CD8-positive, alpha-beta memory T cell (primary cell): ENCODE results near the gene SLC6A9. TPM values are rescaled to one million over a fixed set of nuclear protein-coding genes. Genes with fewer than 3 reads are reported as not detected.

ENCODE experiments used
- CTCF ChIA-PET: fragments of 350-600 bp; sonication (Branson Sonifier 250); formaldehyde crosslinking; loops from one replicate; lab custom pipeline; 2021; ENCODE audit warnings: antibody characterized with exemption; lab: Charles Lee
- POLR2A ChIA-PET: fragments of 350-600 bp; sonication (Branson Sonifier 250); formaldehyde crosslinking; loops from one replicate; lab custom pipeline; 2021; ENCODE audit warnings: antibody characterized with exemption; lab: Charles Lee
- DNase-seq, 5 donors: peaks; one replicate each; pipeline versions ENCODE4 v3.0.0 to v3.0.0-alpha.2; 2020 to 2022; ENCODE audit warnings: mixed read lengths in 1 of 5
- H3K27ac ChIP-seq: one replicate; pipeline ENCODE4 v1.7.0; 2013; ENCODE audit warnings: low read depth, mild to moderate bottlenecking, low read length, moderate library complexity
- H3K27me3 ChIP-seq: 2 replicates; pipeline ENCODE4 v1.7.0; 2013; ENCODE audit warnings: low read length, mild to moderate bottlenecking; ENCODE audit not compliant: insufficient read depth, poor library complexity, severe bottlenecking
- H3K36me3 ChIP-seq: 2 replicates; pipeline ENCODE4 v1.7.0; 2013; ENCODE audit warnings: mild to moderate bottlenecking, low read length, moderate library complexity; ENCODE audit not compliant: insufficient read depth
- H3K4me1 ChIP-seq: 2 replicates; pipeline ENCODE4 v1.7.0; 2013; ENCODE audit warnings: mild to moderate bottlenecking, low read length, moderate library complexity; ENCODE audit not compliant: insufficient read depth
- H3K4me3 ChIP-seq: 2 replicates; pipeline ENCODE4 v1.7.0; 2013; ENCODE audit warnings: mild to moderate bottlenecking, low read length
- H3K9me3 ChIP-seq: 2 replicates; pipeline ENCODE4 v1.7.0; 2013; ENCODE audit warnings: mild to moderate bottlenecking, low read length
- H3K27ac Mint-ChIP-seq, 8 donors: one replicate each; pipeline ENCODE4 v1.8.0; 2020 to 2021; ENCODE audit warnings: mixed read lengths in 8 of 8, mild to moderate bottlenecking in 6 of 8, inconsistent platforms in 3 of 8, moderate library complexity in 3 of 8
- H3K27me3 Mint-ChIP-seq, 2 donors: one replicate each; pipeline ENCODE4 v1.8.0; 2020 to 2021; ENCODE audit warnings: mixed read lengths in 2 of 2, mild to moderate bottlenecking in 1 of 2, moderate library complexity in 1 of 2
- H3K36me3 Mint-ChIP-seq, 3 donors: one replicate each; pipeline ENCODE4 v1.8.0; 2020 to 2021; ENCODE audit warnings: mixed read lengths in 3 of 3, inconsistent platforms in 1 of 3, mild to moderate bottlenecking in 1 of 3
- H3K4me1 Mint-ChIP-seq, 3 donors: one replicate each; pipeline ENCODE4 v1.8.0; 2020 to 2021; ENCODE audit warnings: mixed read lengths in 3 of 3, inconsistent platforms in 1 of 3, mild to moderate bottlenecking in 1 of 3
- H3K4me3 Mint-ChIP-seq, 7 donors: one replicate each; pipeline ENCODE4 v1.8.0; 2020 to 2021; ENCODE audit warnings: mixed read lengths in 7 of 7, mild to moderate bottlenecking in 6 of 7, moderate library complexity in 4 of 7, inconsistent platforms in 2 of 7
- H3K9me3 Mint-ChIP-seq, 5 donors: one replicate each; pipeline ENCODE4 v1.8.0; 2020 to 2022; ENCODE audit warnings: mixed read lengths in 5 of 5, mild to moderate bottlenecking in 3 of 5, moderate library complexity in 2 of 5, inconsistent platforms in 1 of 5
- polyA plus RNA-seq: library from polyadenylated mRNA; unstranded; fragments of 300-500 nt; fragmentation: Illumina TruSeq; gene quantifications from one replicate; pipeline ENCODE4 v1.2.3, GENCODE V29; 2021
- total RNA-seq, 2 experiments: library from RNA; stranded (reverse); gene quantifications; one replicate each; pipeline ENCODE4 v1.2.3, GENCODE V29; 2021

SLC6A9 gene
- total and polyA plus RNA-seq, 3 experiments from 2014 or later = 0.21 to 7.3 (median 6.8) TPM

- H3K27me3 Mint-ChIP-seq = no peaks in the 10 kb centered on the region
- peak overlapping the region; percentile 51 for H3K27ac ChIP-seq
- H3K27me3 ChIP-seq = no peaks in the 10 kb centered on the region
- H3K36me3 Mint-ChIP-seq = peaks cover 0 to 2% (median 0%) of the 10 kb centered on the region in 3 donors
- H3K27ac Mint-ChIP-seq = peak overlapping the region in 7 of 8 donors; percentile 47 to 98 (median 93)
- peaks cover 10 to 21% (median 14%) of the 10 kb centered on the region in 3 donors for H3K4me1 Mint-ChIP-seq
- no peak for DNase-seq
- POLR2A ChIA-PET = interaction anchor here (1.4 kb wide), 1 partner anchor 13 kb away, joined by 4 read pairs; no protein-coding TSS in a partner anchor
- CTCF ChIA-PET = interaction anchor here (1.6 kb wide), 1 partner anchor 45 kb away, joined by 3 read pairs; no protein-coding TSS in a partner anchor
- peak overlapping the region; percentile 60 for H3K4me3 ChIP-seq
- no peaks in the 10 kb centered on the region for H3K36me3 ChIP-seq
- H3K4me1 ChIP-seq = peaks cover 8% of the 10 kb centered on the region
- peak overlapping the region; percentile 91 to 98 (median 94) for H3K4me3 Mint-ChIP-seq
- H3K9me3 ChIP-seq = no peaks in the 10 kb centered on the region
- no peaks in the 10 kb centered on the region for H3K9me3 Mint-ChIP-seq
Observed at GRCh38 chr1:43991200-43991475, 40.1 kb downstream of the SLC6A9 start.

- H3K9me3 ChIP-seq = no peaks in the 10 kb centered on the region
- H3K27ac Mint-ChIP-seq = peak overlapping the region in 5 of 8 donors; percentile 84 to 98 (median 94)
- H3K27me3 ChIP-seq = no peaks in the 10 kb centered on the region
- peak overlapping the region; percentile 51 for H3K27ac ChIP-seq
- peak overlapping the region; percentile 60 for H3K4me3 ChIP-seq
- peaks cover 0 to 2% (median 0%) of the 10 kb centered on the region in 3 donors for H3K36me3 Mint-ChIP-seq
- no peaks in the 10 kb centered on the region for H3K9me3 Mint-ChIP-seq
- no peak for DNase-seq
- ChIA-PET POLR2A (interaction anchor here (1.4 kb wide), 1 partner anchor 13 kb away, joined by 4 read pairs; no protein-coding TSS in a partner anchor), CTCF (interaction anchor here (1.6 kb wide), 1 partner anchor 46 kb away, joined by 3 read pairs; no protein-coding TSS in a partner anchor)
- peak overlapping the region; percentile 91 to 98 (median 94) for H3K4me3 Mint-ChIP-seq
- no peaks in the 10 kb centered on the region for H3K27me3 Mint-ChIP-seq
- H3K4me1 Mint-ChIP-seq = peaks cover 10 to 21% (median 14%) of the 10 kb centered on the region in 3 donors
- no peaks in the 10 kb centered on the region for H3K36me3 ChIP-seq
- H3K4me1 ChIP-seq = peaks cover 8% of the 10 kb centered on the region
Observed at GRCh38 chr1:43990271-43991199, 40.7 kb downstream of the SLC6A9 start.

- POLR2A ChIA-PET = no interaction called here
- Mint-ChIP-seq H3K27me3 (no peaks in the 10 kb centered on the region), H3K4me1 (peaks cover 4 to 16% (median 9%) of the 10 kb centered on the region in 3 donors), H3K27ac (peak overlapping the region in 1 of 8 donors; percentile 43), H3K4me3 (no peak overlapping the region), H3K9me3 (no peaks in the 10 kb centered on the region), H3K36me3 (peaks cover 0 to 2% (median 0%) of the 10 kb centered on the region in 3 donors)
- Histone ChIP-seq H3K27me3 (no peaks in the 10 kb centered on the region), H3K9me3 (no peaks in the 10 kb centered on the region), H3K27ac (no peak overlapping the region), H3K4me1 (peaks cover 5% of the 10 kb centered on the region), H3K36me3 (no peaks in the 10 kb centered on the region), H3K4me3 (no peak overlapping the region)
- no peak for DNase-seq
- CTCF ChIA-PET = interaction anchor here (1.1 to 2.0 kb wide), 3 partner anchors 18 to 59 kb away, joined by 3 to 5 read pairs (median 4); no protein-coding TSS in a partner anchor
Observed at GRCh38 chr1:43987159-43987902, 43.9 kb downstream of the SLC6A9 start.

GRCh38 chr1:43986712-43987111, 44.5 kb downstream of the SLC6A9 start:
- Histone ChIP-seq H3K27me3 (no peaks in the 10 kb centered on the region), H3K27ac (no peak overlapping the region), H3K4me3 (no peak overlapping the region), H3K4me1 (no peaks in the 10 kb centered on the region), H3K36me3 (no peaks in the 10 kb centered on the region), H3K9me3 (no peaks in the 10 kb centered on the region)
- no peaks in the 10 kb centered on the region for H3K9me3 Mint-ChIP-seq
- POLR2A ChIA-PET = no interaction called here
- CTCF ChIA-PET = interaction anchor here (2.0 kb wide), 1 partner anchor 18 kb away, joined by 5 read pairs; no protein-coding TSS in a partner anchor
- DNase-seq = no peak
- no peak overlapping the region for H3K4me3 Mint-ChIP-seq
- no peaks in the 10 kb centered on the region for H3K27me3 Mint-ChIP-seq
- peak overlapping the region in 1 of 8 donors; percentile 47 for H3K27ac Mint-ChIP-seq
- peaks cover 0 to 2% (median 0%) of the 10 kb centered on the region in 3 donors for H3K36me3 Mint-ChIP-seq
- peaks cover 0 to 10% (median 6%) of the 10 kb centered on the region in 3 donors for H3K4me1 Mint-ChIP-seq

- no peaks in the 10 kb centered on the region for H3K4me1 ChIP-seq
- H3K4me1 Mint-ChIP-seq = peaks cover 0 to 3% (median 1%) of the 10 kb centered on the region in 3 donors
Observed at GRCh38 chr1:43985984-43986595, 45.2 kb downstream of the SLC6A9 start.

GRCh38 chr1:43984855-43985254, 46.4 kb downstream of the SLC6A9 start:
- no peak for DNase-seq
- Mint-ChIP-seq H3K27me3 (peaks cover 0 to 2% of the 10 kb centered on the region in 2 donors), H3K9me3 (no peaks in the 10 kb centered on the region), H3K36me3 (peaks cover 0 to under 1% (median 0%) of the 10 kb centered on the region in 3 donors), H3K4me3 (no peak overlapping the region), H3K4me1 (peaks cover 5 to 9% (median 8%) of the 10 kb centered on the region in 3 donors), H3K27ac (no peak overlapping the region)
- Histone ChIP-seq H3K9me3 (no peaks in the 10 kb centered on the region), H3K36me3 (no peaks in the 10 kb centered on the region), H3K4me3 (no peak overlapping the region), H3K4me1 (peaks cover 4% of the 10 kb centered on the region), H3K27me3 (no peaks in the 10 kb centered on the region), H3K27ac (no peak overlapping the region)
- ChIA-PET POLR2A (no interaction called here), CTCF (no interaction called here)

More at GRCh38 chr1:43985984-43986595, 45.2 kb downstream of the SLC6A9 start:
- Mint-ChIP-seq H3K27me3 (no peaks in the 10 kb centered on the region), H3K9me3 (no peaks in the 10 kb centered on the region), H3K27ac (peak overlapping the region in 1 of 8 donors; percentile 81), H3K36me3 (no peaks in the 10 kb centered on the region), H3K4me3 (peak overlapping the region in 1 of 7 donors; percentile 33)
- Histone ChIP-seq H3K36me3 (no peaks in the 10 kb centered on the region), H3K4me3 (no peak overlapping the region), H3K9me3 (no peaks in the 10 kb centered on the region), H3K27ac (no peak overlapping the region), H3K27me3 (no peaks in the 10 kb centered on the region)
- no peak for DNase-seq
- POLR2A ChIA-PET = no interaction called here
- CTCF ChIA-PET = interaction anchor here (2.0 kb wide), 1 partner anchor 19 kb away, joined by 5 read pairs; no protein-coding TSS in a partner anchor

- Mint-ChIP-seq H3K4me1 (peaks cover 12 to 18% (median 16%) of the 10 kb centered on the region in 3 donors), H3K4me3 (peak overlapping the region in 1 of 7 donors; percentile 45), H3K27me3 (peaks cover 0 to 8% of the 10 kb centered on the region in 2 donors), H3K27ac (no peak overlapping the region), H3K9me3 (no peaks in the 10 kb centered on the region), H3K36me3 (peaks cover 0 to 5% (median 0%) of the 10 kb centered on the region in 3 donors)
- POLR2A ChIA-PET = no interaction called here
- H3K27me3 ChIP-seq = no peaks in the 10 kb centered on the region
- H3K9me3 ChIP-seq = no peaks in the 10 kb centered on the region
- peaks cover 10% of the 10 kb centered on the region for H3K4me1 ChIP-seq
- no peak overlapping the region for H3K4me3 ChIP-seq
- H3K27ac ChIP-seq = no peak overlapping the region
- no peaks in the 10 kb centered on the region for H3K36me3 ChIP-seq
- DNase-seq = no peak
- CTCF ChIA-PET = no interaction called here
Observed at GRCh38 chr1:43983253-43983899, 47.9 kb downstream of the SLC6A9 start.
